GM12864 (cell line): ENCODE data around the gene CADM4.

Source experiments
- DNase-seq: peaks from one replicate; pipeline ENCODE4 v3.0.0-alpha.2; 2011; ENCODE audit warnings: low read depth
- H3K4me3 ChIP-seq: 2 replicates; pipeline ENCODE4 v1.5.1; 2011; ENCODE audit warnings: mild to moderate bottlenecking, low read depth, low read length, control low read depth
- TF ChIP-seq, protein P1 (sequence below): IDR thresholded peaks from 2 replicates; pipeline ENCODE4 v1.5.1; 2011; ENCODE audit warnings: low read depth, mild to moderate bottlenecking, moderate library complexity, low read length, control low read depth, inconsistent platforms; ENCODE audit errors: missing control alignments

The CADM4 gene

DNA sequence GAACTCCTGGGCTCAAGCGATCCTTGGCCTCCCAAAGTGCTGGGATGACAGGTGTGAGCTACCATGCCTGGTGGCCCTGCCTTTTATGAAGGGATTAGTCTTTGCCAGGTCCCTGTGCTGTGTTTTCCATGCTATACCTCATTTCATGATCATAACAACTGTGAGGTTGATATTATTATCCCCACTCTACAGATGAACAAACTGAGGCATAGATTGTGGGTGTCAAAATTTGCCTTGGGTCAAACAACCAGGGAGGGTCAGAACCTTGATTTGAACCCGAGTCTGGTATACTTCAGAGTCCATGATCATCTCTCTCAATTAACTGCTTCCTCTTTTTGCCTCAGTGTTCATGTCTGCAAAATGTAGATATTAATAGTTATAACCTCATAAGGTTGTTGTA is 57.2 kb downstream of the CADM4 start:
- DNase-seq, result no peak
- no peak overlapping the region for H3K4me3 ChIP-seq
- TF ChIP-seq, protein P1, sequence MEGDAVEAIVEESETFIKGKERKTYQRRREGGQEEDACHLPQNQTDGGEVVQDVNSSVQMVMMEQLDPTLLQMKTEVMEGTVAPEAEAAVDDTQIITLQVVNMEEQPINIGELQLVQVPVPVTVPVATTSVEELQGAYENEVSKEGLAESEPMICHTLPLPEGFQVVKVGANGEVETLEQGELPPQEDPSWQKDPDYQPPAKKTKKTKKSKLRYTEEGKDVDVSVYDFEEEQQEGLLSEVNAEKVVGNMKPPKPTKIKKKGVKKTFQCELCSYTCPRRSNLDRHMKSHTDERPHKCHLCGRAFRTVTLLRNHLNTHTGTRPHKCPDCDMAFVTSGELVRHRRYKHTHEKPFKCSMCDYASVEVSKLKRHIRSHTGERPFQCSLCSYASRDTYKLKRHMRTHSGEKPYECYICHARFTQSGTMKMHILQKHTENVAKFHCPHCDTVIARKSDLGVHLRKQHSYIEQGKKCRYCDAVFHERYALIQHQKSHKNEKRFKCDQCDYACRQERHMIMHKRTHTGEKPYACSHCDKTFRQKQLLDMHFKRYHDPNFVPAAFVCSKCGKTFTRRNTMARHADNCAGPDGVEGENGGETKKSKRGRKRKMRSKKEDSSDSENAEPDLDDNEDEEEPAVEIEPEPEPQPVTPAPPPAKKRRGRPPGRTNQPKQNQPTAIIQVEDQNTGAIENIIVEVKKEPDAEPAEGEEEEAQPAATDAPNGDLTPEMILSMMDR, result no peak

DNA sequence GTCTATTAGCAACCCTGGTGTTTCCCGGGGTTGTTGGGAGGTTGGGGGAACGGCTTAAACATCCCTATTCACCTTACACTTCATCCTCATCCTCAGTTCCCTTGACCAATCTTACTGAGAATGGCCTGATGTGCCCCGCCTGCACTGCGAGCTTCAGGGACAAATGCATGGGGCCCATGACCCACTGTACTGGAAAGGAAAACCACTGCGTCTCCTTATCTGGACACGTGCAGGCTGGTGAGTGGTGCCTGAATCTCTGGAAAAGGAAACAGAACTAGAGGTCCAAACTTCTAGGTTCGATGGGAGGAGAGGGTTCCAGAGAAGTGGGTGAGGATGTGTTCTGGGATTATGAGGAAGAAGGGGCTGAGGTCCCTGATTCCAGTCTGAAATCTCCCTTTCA is 58.2 kb downstream of the CADM4 start:
- H3K4me3 ChIP-seq, result peak overlapping the region; percentile 13
- DNase-seq, result no peak
- TF ChIP-seq, protein P1, result no peak

DNA sequence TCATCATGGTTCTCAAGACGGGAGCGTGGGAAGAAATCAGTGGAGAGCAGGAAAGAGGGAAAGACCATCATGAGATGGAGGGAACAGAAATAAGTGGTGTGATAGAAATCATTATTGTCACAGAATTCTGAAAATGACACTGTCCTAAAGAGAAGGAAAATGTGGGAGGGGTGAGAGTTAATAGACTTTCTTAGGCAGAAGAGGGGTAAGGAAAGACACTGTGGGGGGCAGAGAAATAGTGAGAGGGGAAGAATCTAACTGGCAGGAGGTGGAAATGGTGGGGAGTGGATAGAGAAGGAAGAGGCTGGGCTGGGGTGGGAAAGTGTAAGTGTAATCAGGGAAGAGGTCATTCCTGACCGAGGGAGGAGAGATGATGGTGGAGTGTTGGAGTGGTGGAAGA is 60.9 kb downstream of the CADM4 start:
- DNase-seq, result no peak
- TF ChIP-seq, protein P1, result no peak
- H3K4me3 ChIP-seq, result no peak overlapping the region

DNA sequence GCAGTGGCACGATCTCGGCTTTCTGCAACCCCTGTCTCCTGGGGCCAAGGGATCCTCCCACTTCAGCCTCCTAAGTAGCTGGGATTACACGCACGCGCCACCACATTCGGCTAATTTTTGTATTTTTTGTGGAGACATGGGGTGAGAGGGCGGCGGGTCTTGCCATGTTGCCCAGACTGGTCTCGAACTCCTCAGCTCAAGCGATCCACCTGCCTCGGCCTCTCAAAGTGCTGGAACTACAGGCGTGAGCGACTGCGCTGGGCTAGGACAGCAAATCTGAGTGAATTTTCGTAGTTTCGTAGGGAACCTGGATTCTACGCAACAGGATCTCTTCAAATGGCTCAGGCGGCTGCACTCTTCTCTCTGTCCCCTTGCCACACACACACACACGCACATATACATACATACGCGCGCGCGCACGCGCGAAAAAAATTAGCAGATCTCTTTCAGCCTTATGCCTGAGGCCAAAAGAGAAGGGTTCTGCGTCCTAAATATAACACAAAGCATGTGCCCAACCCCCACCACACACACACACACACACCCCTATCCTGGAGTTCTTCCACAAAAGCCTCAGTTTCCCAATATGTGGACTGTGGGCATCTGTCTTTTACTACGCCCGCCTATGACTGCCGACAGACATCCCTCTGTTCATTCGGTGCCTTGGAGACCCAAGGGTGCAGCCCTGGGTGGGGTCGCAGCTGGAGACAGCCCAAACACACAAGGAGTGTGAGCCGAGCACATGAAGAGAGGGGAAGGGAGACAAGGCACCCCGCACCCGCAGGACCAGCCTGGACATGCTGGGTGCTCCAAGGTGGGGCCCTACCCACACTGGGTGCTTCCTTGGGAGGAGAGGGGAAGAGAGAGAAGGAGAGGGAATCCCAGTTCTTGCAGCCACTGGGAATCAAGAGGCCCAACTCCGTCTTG is 63.4 kb downstream of the CADM4 start:
- H3K4me3 ChIP-seq, result peak overlapping the region; percentile 35
- no peak for DNase-seq

DNA sequence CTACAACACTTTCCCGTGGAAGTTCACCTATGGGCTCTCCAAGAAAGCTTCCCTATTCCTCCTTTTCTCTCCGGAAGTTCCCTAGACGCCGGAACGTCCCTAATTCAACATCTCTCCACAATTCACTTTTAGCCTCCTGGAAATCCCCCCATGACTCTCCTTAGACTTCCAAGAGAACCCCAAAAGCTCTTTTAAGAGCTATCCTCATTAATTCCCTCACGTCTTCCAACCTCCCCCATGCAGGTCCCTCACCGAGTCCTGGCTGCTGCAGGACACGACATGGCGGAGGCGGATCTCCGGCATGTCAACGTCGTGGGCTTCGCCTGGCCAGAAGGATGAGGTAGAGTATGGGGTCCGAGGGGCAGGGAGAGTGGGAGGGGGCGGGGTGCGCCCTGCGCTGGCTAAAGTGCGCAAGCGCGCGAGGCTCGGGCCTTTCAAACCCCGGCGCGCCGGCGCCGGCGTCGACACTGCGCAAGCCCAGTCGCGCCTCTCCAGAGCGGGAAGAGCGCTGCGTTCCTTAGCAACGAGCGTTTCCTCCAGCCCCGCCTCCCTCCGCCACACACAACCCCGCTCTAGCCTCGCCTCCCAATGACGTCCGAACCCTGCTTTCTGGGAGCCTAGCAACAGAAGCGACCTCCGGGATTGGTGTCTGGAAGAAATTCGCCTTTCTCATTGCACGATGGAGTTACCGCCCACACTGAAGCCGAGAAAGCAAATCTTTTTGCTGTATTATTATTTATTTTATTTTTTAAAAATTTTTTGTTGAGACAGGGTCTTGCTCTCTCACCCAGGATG is 64.3 kb downstream of the CADM4 start, which contains the start of the genes PINLYP and XRCC1:
TSS of gene PINLYP (plus strand) at position 646 of the 795 bp plus-strand sequence. CDS start 1,391 bp downstream, outside the sequence.
TSS of gene XRCC1 (minus strand) at position 372 of the 795 bp plus-strand sequence. CDS start at position 303, 69 bp downstream.
- peak; percentile 94 for DNase-seq
- TF ChIP-seq, protein P1, result no peak
- peak within 1 kb of the TSS; percentile 80 for H3K4me3 ChIP-seq

More for the DNA sequence above, 63.4 kb downstream of the CADM4 start:
- TF ChIP-seq, protein P1, result no peak

DNA sequence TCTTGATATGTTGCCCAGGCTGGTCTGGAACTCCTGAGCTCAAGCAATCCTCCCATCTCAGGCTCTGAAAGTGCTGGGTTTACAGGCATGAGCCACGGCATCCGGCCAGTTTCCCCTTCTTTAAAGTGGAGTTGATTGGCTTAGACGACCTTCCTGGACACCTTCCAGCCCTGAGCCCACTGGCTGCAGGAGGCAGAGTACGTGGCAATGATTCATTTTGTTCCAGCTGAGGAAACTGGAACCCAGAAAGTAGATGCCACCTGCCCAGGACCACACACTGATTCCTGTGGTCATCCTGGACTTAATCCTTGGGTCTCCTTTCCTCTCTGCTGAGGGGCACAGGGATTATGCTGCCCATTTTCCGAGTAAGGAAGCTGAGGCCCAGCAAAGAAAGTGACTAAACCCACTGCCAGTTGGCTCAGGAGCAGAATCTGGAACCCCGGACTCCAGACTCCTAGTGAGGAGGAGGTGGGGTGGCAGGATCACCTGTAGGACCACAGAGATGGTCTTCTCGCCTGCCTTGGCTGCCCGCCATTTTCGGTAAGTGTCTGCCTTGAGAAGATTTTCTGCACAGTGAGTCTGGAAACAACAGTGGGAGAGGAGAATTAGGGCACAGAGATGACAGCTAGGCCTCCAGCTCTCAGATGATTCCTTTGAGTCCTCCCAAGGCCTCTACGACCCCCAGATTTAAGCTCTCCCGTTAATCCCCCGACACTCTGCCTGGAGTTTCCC is 65.1 kb downstream of the CADM4 start:
- TF ChIP-seq, protein P1, result no peak
- H3K4me3 ChIP-seq, result peak overlapping the region; percentile 80
- DNase-seq, result no peak
